CD8-positive, alpha-beta memory T cell (primary cell): ENCODE data around the gene KRTAP5-10. TPM values are rescaled to one million over a fixed set of nuclear protein-coding genes. Genes with fewer than 3 reads are reported as not detected.
"Not testable (repeated sequence)": the region's sequence is repeated elsewhere in the genome, so short reads cannot be mapped to it uniquely, and the experiment has no call there.

Source experiments
- CTCF ChIA-PET: fragments of 350-600 bp; sonication (Branson Sonifier 250); formaldehyde crosslinking; loops from one replicate; lab custom pipeline; 2021; ENCODE audit warnings: antibody characterized with exemption; lab: Charles Lee
- POLR2A ChIA-PET: fragments of 350-600 bp; sonication (Branson Sonifier 250); formaldehyde crosslinking; loops from one replicate; lab custom pipeline; 2021; ENCODE audit warnings: antibody characterized with exemption; lab: Charles Lee
- DNase-seq, 5 donors: peaks; one replicate each; pipeline versions ENCODE4 v3.0.0 to v3.0.0-alpha.2; 2020 to 2022; ENCODE audit warnings: mixed read lengths in 1 of 5
- H3K27ac ChIP-seq: one replicate; pipeline ENCODE4 v1.7.0; 2013; ENCODE audit warnings: low read depth, mild to moderate bottlenecking, low read length, moderate library complexity
- H3K27me3 ChIP-seq: 2 replicates; pipeline ENCODE4 v1.7.0; 2013; ENCODE audit warnings: low read length, mild to moderate bottlenecking; ENCODE audit not compliant: insufficient read depth, poor library complexity, severe bottlenecking
- H3K36me3 ChIP-seq: 2 replicates; pipeline ENCODE4 v1.7.0; 2013; ENCODE audit warnings: mild to moderate bottlenecking, low read length, moderate library complexity; ENCODE audit not compliant: insufficient read depth
- H3K4me1 ChIP-seq: 2 replicates; pipeline ENCODE4 v1.7.0; 2013; ENCODE audit warnings: mild to moderate bottlenecking, low read length, moderate library complexity; ENCODE audit not compliant: insufficient read depth
- H3K4me3 ChIP-seq: 2 replicates; pipeline ENCODE4 v1.7.0; 2013; ENCODE audit warnings: mild to moderate bottlenecking, low read length
- H3K9me3 ChIP-seq: 2 replicates; pipeline ENCODE4 v1.7.0; 2013; ENCODE audit warnings: mild to moderate bottlenecking, low read length
- H3K27ac Mint-ChIP-seq, 8 donors: one replicate each; pipeline ENCODE4 v1.8.0; 2020 to 2021; ENCODE audit warnings: mixed read lengths in 8 of 8, mild to moderate bottlenecking in 6 of 8, inconsistent platforms in 3 of 8, moderate library complexity in 3 of 8
- H3K27me3 Mint-ChIP-seq, 2 donors: one replicate each; pipeline ENCODE4 v1.8.0; 2020 to 2021; ENCODE audit warnings: mixed read lengths in 2 of 2, mild to moderate bottlenecking in 1 of 2, moderate library complexity in 1 of 2
- H3K36me3 Mint-ChIP-seq, 3 donors: one replicate each; pipeline ENCODE4 v1.8.0; 2020 to 2021; ENCODE audit warnings: mixed read lengths in 3 of 3, inconsistent platforms in 1 of 3, mild to moderate bottlenecking in 1 of 3
- H3K4me1 Mint-ChIP-seq, 3 donors: one replicate each; pipeline ENCODE4 v1.8.0; 2020 to 2021; ENCODE audit warnings: mixed read lengths in 3 of 3, inconsistent platforms in 1 of 3, mild to moderate bottlenecking in 1 of 3
- H3K4me3 Mint-ChIP-seq, 7 donors: one replicate each; pipeline ENCODE4 v1.8.0; 2020 to 2021; ENCODE audit warnings: mixed read lengths in 7 of 7, mild to moderate bottlenecking in 6 of 7, moderate library complexity in 4 of 7, inconsistent platforms in 2 of 7
- H3K9me3 Mint-ChIP-seq, 5 donors: one replicate each; pipeline ENCODE4 v1.8.0; 2020 to 2022; ENCODE audit warnings: mixed read lengths in 5 of 5, mild to moderate bottlenecking in 3 of 5, moderate library complexity in 2 of 5, inconsistent platforms in 1 of 5
- polyA plus RNA-seq: library from polyadenylated mRNA; unstranded; fragments of 300-500 nt; fragmentation: Illumina TruSeq; gene quantifications from one replicate; pipeline ENCODE4 v1.2.3, GENCODE V29; 2021
- total RNA-seq, 2 experiments: library from RNA; stranded (reverse); gene quantifications; one replicate each; pipeline ENCODE4 v1.2.3, GENCODE V29; 2021

Gene KRTAP5-10
- total and polyA plus RNA-seq, 3 experiments from 2014 or later = not detected

- H3K9me3 ChIP-seq, H3K9me3 Mint-ChIP-seq, DNase-seq, H3K4me3 ChIP-seq, POLR2A ChIA-PET, H3K4me1 ChIP-seq, H3K27ac Mint-ChIP-seq, H3K36me3 ChIP-seq, CTCF ChIA-PET, H3K4me1 Mint-ChIP-seq, H3K4me3 Mint-ChIP-seq, H3K27me3 ChIP-seq, H3K27ac ChIP-seq: not testable (repeated sequence)
- Mint-ChIP-seq H3K27me3 (peaks cover 13 to 51% of the 10 kb centered on the region in 2 donors), H3K36me3 (peaks cover 0 to 11% (median 0%) of the 10 kb centered on the region in 3 donors)
Measured at GRCh38 chr11:71539971-71540370, 25.4 kb upstream of the KRTAP5-10 start.

- H3K4me1 Mint-ChIP-seq, CTCF ChIA-PET, DNase-seq, POLR2A ChIA-PET, H3K9me3 ChIP-seq, H3K4me1 ChIP-seq, H3K4me3 ChIP-seq, H3K27ac ChIP-seq, H3K4me3 Mint-ChIP-seq, H3K36me3 ChIP-seq, H3K27me3 ChIP-seq: not testable (repeated sequence)
- Mint-ChIP-seq H3K27ac (peak overlapping the region in 1 of 8 donors; percentile 51), H3K9me3 (peaks cover 0 to 10% (median 5%) of the 10 kb centered on the region in 5 donors), H3K27me3 (peaks cover 16 to 52% of the 10 kb centered on the region in 2 donors), H3K36me3 (peaks cover 0 to 11% (median 0%) of the 10 kb centered on the region in 3 donors)
Measured at GRCh38 chr11:71540521-71541304, 24.6 kb upstream of the KRTAP5-10 start.

GRCh38 chr11:71542382-71542781 lies 23.0 kb upstream of the KRTAP5-10 start:
- no peaks in the 10 kb centered on the region for H3K36me3 ChIP-seq
- Mint-ChIP-seq H3K4me1 (peaks cover 0 to 8% (median 7%) of the 10 kb centered on the region in 3 donors), H3K4me3 (no peak overlapping the region), H3K36me3 (peaks cover 0 to 11% (median 0%) of the 10 kb centered on the region in 3 donors), H3K9me3 (peaks cover 0 to 10% (median 5%) of the 10 kb centered on the region in 5 donors), H3K27me3 (peaks cover 20 to 54% of the 10 kb centered on the region in 2 donors), H3K27ac (no peak overlapping the region)
- H3K27me3 ChIP-seq = no peaks in the 10 kb centered on the region
- no peaks in the 10 kb centered on the region for H3K4me1 ChIP-seq
- CTCF ChIA-PET = no interaction called here
- H3K4me3 ChIP-seq = no peak overlapping the region
- no peak overlapping the region for H3K27ac ChIP-seq
- POLR2A ChIA-PET = no interaction called here
- no peak for DNase-seq
- no peaks in the 10 kb centered on the region for H3K9me3 ChIP-seq

GRCh38 chr11:71542879-71543777 lies 22.2 kb upstream of the KRTAP5-10 start:
- H3K27me3 Mint-ChIP-seq = peaks cover 21 to 58% of the 10 kb centered on the region in 2 donors
- Histone ChIP-seq H3K4me1 (no peaks in the 10 kb centered on the region), H3K36me3 (no peaks in the 10 kb centered on the region), H3K27ac (no peak overlapping the region), H3K4me3 (no peak overlapping the region), H3K27me3 (peaks cover 3% of the 10 kb centered on the region), H3K9me3 (no peaks in the 10 kb centered on the region)
- ChIA-PET CTCF (no interaction called here), POLR2A (no interaction called here)
- H3K27ac Mint-ChIP-seq = no peak overlapping the region
- no peak overlapping the region for H3K4me3 Mint-ChIP-seq
- H3K4me1 Mint-ChIP-seq = peaks cover 0 to 8% (median 7%) of the 10 kb centered on the region in 3 donors
- H3K36me3 Mint-ChIP-seq = peaks cover 0 to 11% (median 0%) of the 10 kb centered on the region in 3 donors
- DNase-seq = no peak
- H3K9me3 Mint-ChIP-seq = peaks cover 0 to 10% (median 5%) of the 10 kb centered on the region in 5 donors

GRCh38 chr11:71543866-71544265 lies 21.5 kb upstream of the KRTAP5-10 start:
- no peak for DNase-seq
- no peaks in the 10 kb centered on the region for H3K4me1 ChIP-seq
- H3K4me1 Mint-ChIP-seq = peaks cover 0 to 8% (median 7%) of the 10 kb centered on the region in 3 donors

GRCh38 chr11:71544525-71545214 lies 20.7 kb upstream of the KRTAP5-10 start:
- Histone ChIP-seq H3K27ac (no peak overlapping the region), H3K9me3 (no peaks in the 10 kb centered on the region), H3K36me3 (no peaks in the 10 kb centered on the region), H3K27me3 (peaks cover 3% of the 10 kb centered on the region), H3K4me1 (no peaks in the 10 kb centered on the region), H3K4me3 (no peak overlapping the region)
- Mint-ChIP-seq H3K4me1 (peaks cover 0 to 8% (median 7%) of the 10 kb centered on the region in 3 donors), H3K36me3 (peaks cover 0 to 11% (median 0%) of the 10 kb centered on the region in 3 donors), H3K4me3 (no peak overlapping the region), H3K27ac (peak overlapping the region in 1 of 8 donors; percentile 31), H3K27me3 (peaks cover 30 to 60% of the 10 kb centered on the region in 2 donors), H3K9me3 (peaks cover 0 to 10% (median 5%) of the 10 kb centered on the region in 5 donors)
- CTCF ChIA-PET = no interaction called here
- POLR2A ChIA-PET = no interaction called here
- no peak for DNase-seq

More at GRCh38 chr11:71543866-71544265, 21.5 kb upstream of the KRTAP5-10 start:
- H3K27ac ChIP-seq = no peak overlapping the region
- H3K4me3 ChIP-seq = no peak overlapping the region
- Mint-ChIP-seq H3K27me3 (peaks cover 25 to 60% of the 10 kb centered on the region in 2 donors), H3K9me3 (peaks cover 0 to 10% (median 5%) of the 10 kb centered on the region in 5 donors), H3K27ac (no peak overlapping the region), H3K4me3 (no peak overlapping the region), H3K36me3 (peaks cover 0 to 11% (median 0%) of the 10 kb centered on the region in 3 donors)
- H3K27me3 ChIP-seq = peaks cover 3% of the 10 kb centered on the region
- H3K36me3 ChIP-seq = no peaks in the 10 kb centered on the region
- POLR2A ChIA-PET = no interaction called here
- H3K9me3 ChIP-seq = no peaks in the 10 kb centered on the region
- CTCF ChIA-PET = no interaction called here

GRCh38 chr11:71545405-71545966 lies 19.9 kb upstream of the KRTAP5-10 start:
- H3K4me1 ChIP-seq = no peaks in the 10 kb centered on the region
- Mint-ChIP-seq H3K27me3 (peaks cover 30 to 62% of the 10 kb centered on the region in 2 donors), H3K36me3 (peaks cover 0 to 11% (median 0%) of the 10 kb centered on the region in 3 donors), H3K4me3 (no peak overlapping the region), H3K27ac (no peak overlapping the region), H3K4me1 (peaks cover 0 to 8% (median 7%) of the 10 kb centered on the region in 3 donors), H3K9me3 (peaks cover 0 to 9% (median 5%) of the 10 kb centered on the region in 5 donors)
- H3K36me3 ChIP-seq = no peaks in the 10 kb centered on the region
- POLR2A ChIA-PET = no interaction called here
- H3K27ac ChIP-seq = no peak overlapping the region
- H3K27me3 ChIP-seq = peaks cover 3% of the 10 kb centered on the region
- H3K4me3 ChIP-seq = no peak overlapping the region
- CTCF ChIA-PET = no interaction called here
- no peak for DNase-seq
- no peaks in the 10 kb centered on the region for H3K9me3 ChIP-seq
